HG02943 (cell line): Measurements from ENCODE around the gene ANKRD36.
A peak's percentile ranks its signal among the peaks of the same experiment; 100 is the strongest.
"Not testable (repeated sequence)": the region's sequence is repeated elsewhere in the genome, so short reads cannot be mapped to it uniquely, and the experiment has no call there.

Experiments
- ATAC-seq: cut with Tn5 transposase; IDR thresholded peaks from one replicate; pipeline ENCODE4 v1.9.1; 2021; ENCODE audit warnings: mild to moderate bottlenecking, low read depth, moderate library complexity; ENCODE audit not compliant: unreplicated experiment

The ANKRD36 gene

GRCh38 chr2:97112320-97113049, 468 bp upstream of the ANKRD36 start:
- peak; percentile 64 for ATAC-seq

GRCh38 chr2:97113882-97114255, 916 bp downstream of the ANKRD36 start:
- not testable (repeated sequence) for ATAC-seq

GRCh38 chr2:97129090-97129489, 16.1 kb downstream of the ANKRD36 start:
- not testable (repeated sequence) for ATAC-seq

GRCh38 chr2:97144016-97144415, 31.1 kb downstream of the ANKRD36 start:
- ATAC-seq, result not testable (repeated sequence)

GRCh38 chr2:97166548-97166947, 53.6 kb downstream of the ANKRD36 start:
- ATAC-seq, result not testable (repeated sequence)

GRCh38 chr2:97167938-97168337, 55.0 kb downstream of the ANKRD36 start:
- ATAC-seq, result not testable (repeated sequence)

GRCh38 chr2:97168583-97168982, 55.6 kb downstream of the ANKRD36 start:
- not testable (repeated sequence) for ATAC-seq

GRCh38 chr2:97180391-97180790, 67.4 kb downstream of the ANKRD36 start:
- not testable (repeated sequence) for ATAC-seq

GRCh38 chr2:97195349-97195748, 82.4 kb downstream of the ANKRD36 start:
- ATAC-seq, result not testable (repeated sequence)

- not testable (repeated sequence) for ATAC-seq
Observed at GRCh38 chr2:97197251-97197650, 84.3 kb downstream of the ANKRD36 start.

- ATAC-seq, result not testable (repeated sequence)
Observed at GRCh38 chr2:97200887-97201286, 87.9 kb downstream of the ANKRD36 start.

- ATAC-seq, result not testable (repeated sequence)
Observed at GRCh38 chr2:97202643-97203250, 89.8 kb downstream of the ANKRD36 start.

GRCh38 chr2:97210325-97210724, 97.4 kb downstream of the ANKRD36 start:
- no peak for ATAC-seq

GRCh38 chr2:97215025-97215424, 102.1 kb downstream of the ANKRD36 start:
- not testable (repeated sequence) for ATAC-seq

GRCh38 chr2:97230848-97231585, 118.1 kb downstream of the ANKRD36 start:
- ATAC-seq, result not testable (repeated sequence)

- ATAC-seq, result not testable (repeated sequence)
Observed at GRCh38 chr2:97232981-97233380, 120.0 kb downstream of the ANKRD36 start.

- not testable (repeated sequence) for ATAC-seq
Observed at GRCh38 chr2:97233660-97234295, 120.8 kb downstream of the ANKRD36 start.

GRCh38 chr2:97261192-97261591, 148.2 kb downstream of the ANKRD36 start:
- ATAC-seq, result not testable (repeated sequence)

GRCh38 chr2:97266449-97266848, 153.5 kb downstream of the ANKRD36 start:
- ATAC-seq, result not testable (repeated sequence)

- ATAC-seq, result no peak
Observed at GRCh38 chr2:97267411-97268074, 154.6 kb downstream of the ANKRD36 start.
